ENCODE data around the gene ADH6. TPM values are rescaled to one million over a fixed set of nuclear protein-coding genes. Genes with fewer than 3 reads are reported as not detected.

The ADH6 gene
- total RNA-seq: not detected in 2 replicates

DNA sequence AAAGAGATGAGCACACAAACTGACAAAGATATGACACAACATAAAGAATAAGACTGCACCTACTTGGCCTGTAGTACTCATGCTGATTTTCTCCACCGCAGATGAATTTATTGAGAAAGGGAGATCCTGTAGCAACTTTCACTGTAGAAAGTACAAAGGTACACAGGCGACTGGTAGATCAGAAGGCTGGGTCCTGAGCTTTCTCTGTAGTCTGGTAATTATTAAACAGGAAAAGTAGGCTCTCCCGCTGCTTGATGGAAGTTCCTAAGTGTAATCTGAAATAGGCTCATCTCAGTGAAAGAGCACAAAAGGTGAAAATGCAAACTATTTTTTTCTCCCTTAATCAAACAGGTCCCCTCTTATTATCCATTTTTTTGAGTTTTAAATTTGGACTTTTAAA lies at the start of gene ADH6:
TSS of gene ADH6 (minus strand) at position 175 of the 400 bp plus-strand sequence. CDS start at position 81, 94 bp downstream.

Other genes with a start within 250 kb of the ADH6 start
- 49.1 and 53.5 TPM in 2 replicates for gene METAP1, start 223.5 kb downstream of the ADH6 start, total RNA-seq
- 116 and 121 TPM in 2 replicates for gene ADH5, start 130.5 kb downstream of the ADH6 start, total RNA-seq
- gene ADH4, start 74.9 kb downstream of the ADH6 start, total RNA-seq: not detected in 2 replicates
- not detected in 2 replicates for gene ADH1A, start 71.7 kb upstream of the ADH6 start, total RNA-seq
- 2.9 and 5.2 TPM in 2 replicates for gene ADH1B, start 102.2 kb upstream of the ADH6 start, total RNA-seq
- 0.34 and 1.5 TPM in 2 replicates for gene ADH1C, start 133.5 kb upstream of the ADH6 start, total RNA-seq
- gene ADH7, start 216.1 kb upstream of the ADH6 start, total RNA-seq: not detected in 2 replicates

Data from bronchus fibroblast of lung (primary cell).